Gastrocnemius medialis (tissue), 4 donors: ENCODE results near the gene FOXP4. TPM values are rescaled to one million over a fixed set of nuclear protein-coding genes. Genes with fewer than 3 reads are reported as not detected.

Experiments used
- ATAC-seq, 2 donors: fragments of 150-250 bp; one replicate each; pipeline ENCODE4 v1.9.1; 2016
- DNase-seq, 2 donors: peaks; one replicate each; pipeline ENCODE4 v3.0.0-alpha.2; 2019
- H3K27ac ChIP-seq, 4 donors: fragments of 200-600 bp; sonication (generic); 1 replicate in 1 of 4; 2 replicates in 3 of 4; pipeline ENCODE4 v1.5.1; 2016 to 2018; ENCODE audit warnings: mild to moderate bottlenecking in 2 of 4, moderate library complexity in 1 of 4
- H3K27me3 ChIP-seq, 3 donors: fragments of 200-600 bp; sonication (generic) in 2 of 3; 1 replicate in 1 of 3; 2 replicates in 2 of 3; pipeline versions ENCODE4 v1.5.1 to v1.6.0; 2016 to 2019; ENCODE audit warnings: mild to moderate bottlenecking in 1 of 3, moderate library complexity in 1 of 3
- H3K36me3 ChIP-seq, 2 donors: fragments of 200-600 bp; sonication (generic) in 1 of 2; one replicate each; pipeline ENCODE4 v1.5.1; 2017 to 2018
- H3K4me1 ChIP-seq, 2 donors: fragments of 200-600 bp; sonication (generic) in 1 of 2; one replicate each; pipeline ENCODE4 v1.5.1; 2016 to 2017; ENCODE audit warnings: mild to moderate bottlenecking in 2 of 2
- H3K4me3 ChIP-seq, 4 donors: fragments of 200-600 bp; sonication (generic) in 3 of 4; 1 replicate in 1 of 4; 2 replicates in 3 of 4; pipeline ENCODE4 v1.5.1; 2016 to 2019; ENCODE audit warnings: mild to moderate bottlenecking in 2 of 4
- H3K9me3 ChIP-seq, 3 donors: fragments of 200-600 bp; sonication (generic) in 2 of 3; 1 replicate in 1 of 3; 2 replicates in 2 of 3; pipeline ENCODE4 v1.5.1; 2016 to 2019
- CTCF ChIP-seq, 5 experiments: fragments of 450-650 bp in 3 of 5; fragments of 200-600 bp in 2 of 5; sonication (generic) in 2 of 5; IDR thresholded peaks in 4 of 5; conservative IDR thresholded peaks in 1 of 5; 1 replicate in 4 of 5; 2 replicates in 1 of 5; pipeline ENCODE4 v1.5.1; 2016 to 2019; ENCODE audit warnings: antibody characterized with exemption in 5 of 5, mild to moderate bottlenecking in 3 of 5, moderate library complexity in 3 of 5
- POLR2A ChIP-seq, 2 donors: fragments of 450-650 bp; IDR thresholded peaks; one replicate each; pipeline ENCODE4 v1.6.1; 2017; ENCODE audit warnings: antibody characterized with exemption in 2 of 2, mild to moderate bottlenecking in 2 of 2, moderate library complexity in 2 of 2
- in situ Hi-C, 4 donors: fragments of 200-750 bp; cut with MboI; loops; one replicate each; pipeline versions ENCODE4 v1.15.0 to v1.8.0; 2017; ENCODE audit warnings: low sequenced_read_pairs in 4 of 4
- intact Hi-C: fragments of 100-400 bp; cut with DNase I; formaldehyde crosslinking; loops from one replicate; pipeline ENCODE4 v1.15.1; 2023; ENCODE audit warnings: low total_unique reads
- total RNA-seq, 4 donors: library from RNA; depleted of rRNA; stranded (reverse); fragments of >200 nt; gene quantifications; one replicate each; pipeline versions ENCODE4 v1.1.0 to v1.2.3, GENCODE V29; 2016

Gene FOXP4
- total RNA-seq, 4 donors from 2014 or later = 3.4 to 11.4 (median 6.5) TPM

- DNase-seq (no peak), ATAC-seq (no peak)
- TF ChIP-seq POLR2A (IDR thresholded peaks at IDR 0.05) = no peak
- no peak for TF ChIP-seq CTCF (IDR thresholded peaks at IDR 0.05 in 4 of 5, conservative IDR thresholded peaks at IDR 0.05 in 1 of 5)
- in situ Hi-C loops (loop anchor here (5.0 to 10.0 kb wide), 6 partner anchors 129 to 229 kb away; partner anchors contain the start of gene FRS3 (in 1 of the 4)), intact Hi-C loops (loop anchor here (5.0 kb wide), 1 partner anchor 47 kb away; the partner anchor contains the start of gene FOXP4)
- no peaks in the 10 kb centered on the region for H3K9me3 ChIP-seq
- H3K36me3 ChIP-seq = peaks cover 0 to 10% of the 10 kb centered on the region in 2 donors
- no peak overlapping the region for H3K27ac ChIP-seq
- H3K27me3 ChIP-seq = no peaks in the 10 kb centered on the region
- no peak overlapping the region for H3K4me3 ChIP-seq
- H3K4me1 ChIP-seq = no peaks in the 10 kb centered on the region
These were observed 47.7 kb downstream of the FOXP4 start for GRCh38 chr6:41593839-41594238.

GRCh38 chr6:41594326-41594725 is 48.1 kb downstream of the FOXP4 start:
- DNase-seq (no peak), ATAC-seq (no peak)
- Histone ChIP-seq H3K27ac (no peak overlapping the region), H3K36me3 (peaks cover 0 to 13% of the 10 kb centered on the region in 2 donors), H3K4me1 (no peaks in the 10 kb centered on the region), H3K9me3 (no peaks in the 10 kb centered on the region), H3K27me3 (no peaks in the 10 kb centered on the region), H3K4me3 (no peak overlapping the region)
- TF ChIP-seq POLR2A (IDR thresholded peaks at IDR 0.05) (no peak), CTCF (IDR thresholded peaks at IDR 0.05 in 4 of 5, conservative IDR thresholded peaks at IDR 0.05 in 1 of 5) (no peak)
- in situ Hi-C loops = loop anchor here (5.0 to 10.0 kb wide), 6 partner anchors 130 to 230 kb away; partner anchors contain the start of gene FRS3 (in 1 of the 4)
- intact Hi-C loops = loop anchor here (5.0 kb wide), 1 partner anchor 47 kb away; the partner anchor contains the start of gene FOXP4

- Histone ChIP-seq H3K4me1 (no peaks in the 10 kb centered on the region), H3K4me3 (no peak overlapping the region), H3K27ac (no peak overlapping the region), H3K36me3 (peaks cover 0 to 13% of the 10 kb centered on the region in 2 donors), H3K27me3 (no peaks in the 10 kb centered on the region), H3K9me3 (no peaks in the 10 kb centered on the region)
- in situ Hi-C loops (loop anchor here (5.0 to 10.0 kb wide), 6 partner anchors 130 to 230 kb away; partner anchors contain the start of gene FRS3 (in 1 of the 4)), intact Hi-C loops (loop anchor here (5.0 kb wide), 1 partner anchor 47 kb away; the partner anchor contains the start of gene FOXP4)
- TF ChIP-seq CTCF (IDR thresholded peaks at IDR 0.05 in 4 of 5, conservative IDR thresholded peaks at IDR 0.05 in 1 of 5) (no peak), POLR2A (IDR thresholded peaks at IDR 0.05) (no peak)
- DNase-seq (no peak), ATAC-seq (no peak)
These were observed 48.6 kb downstream of the FOXP4 start for GRCh38 chr6:41594766-41595165.

GRCh38 chr6:41595166-41595565 is 49.0 kb downstream of the FOXP4 start:
- H3K4me3 ChIP-seq = no peak overlapping the region
- TF ChIP-seq CTCF (IDR thresholded peaks at IDR 0.05 in 4 of 5, conservative IDR thresholded peaks at IDR 0.05 in 1 of 5) (no peak), POLR2A (IDR thresholded peaks at IDR 0.05) (no peak)
- H3K4me1 ChIP-seq = no peaks in the 10 kb centered on the region
- no peaks in the 10 kb centered on the region for H3K9me3 ChIP-seq
- H3K27me3 ChIP-seq = no peaks in the 10 kb centered on the region
- no peak overlapping the region for H3K27ac ChIP-seq
- no peak for ATAC-seq
- intact Hi-C loops (no loop called here), in situ Hi-C loops (loop anchor here (10.0 kb wide), 4 partner anchors 130 to 230 kb away; partner anchors contain the start of gene FRS3 (in 1 of the 4))
- H3K36me3 ChIP-seq = peaks cover 0 to 13% of the 10 kb centered on the region in 2 donors
- no peak for DNase-seq
